ENCODE measurements around the gene RBM23. TPM values are rescaled to one million over a fixed set of nuclear protein-coding genes. Genes with fewer than 3 reads are reported as not detected.
A peak's percentile ranks its signal among the peaks of the same experiment; 100 is the strongest.

RBM23 gene
- total and polyA plus RNA-seq, 9 of the 15 experiments (the other 6 are each of a cell fraction or from before 2014, with no cell fraction given) = 46.0 to 102 (median 58.5) TPM

GRCh38 chr14:22886500-22887259, 32.3 kb downstream of the RBM23 start (continued):
- TF ChIP-seq ZNF407 (IDR thresholded peaks at IDR 0.05; ENCODE audit: low read depth) (no peak), BRD4 (IDR thresholded peaks at IDR 0.05) (no peak), ZNF282 (CRISPR knock-in tag; IDR thresholded peaks at IDR 0.05) (no peak), TOE1 (IDR thresholded peaks at IDR 0.05; ENCODE audit: borderline replicate concordance) (no peak), TOE1 (CRISPR knock-in tag; IDR thresholded peaks at IDR 0.05; ENCODE audit: borderline replicate concordance, low read depth) (0 out of 2 replicates have a peak, but pooled peaks have one; percentile 34), CC2D1A (IDR thresholded peaks at IDR 0.05) (no peak), CBX8 (IDR thresholded peaks at IDR 0.05; ENCODE audit: borderline replicate concordance, extremely low read depth, low read depth, low read length, poor library complexity, severe bottlenecking) (no peak), RFX7 (CRISPR knock-in tag; IDR thresholded peaks at IDR 0.05) (no peak), ZNF507 (tag; conservative IDR thresholded peaks at IDR 0.05) (no peak), NR2C2 (CRISPR knock-in tag; IDR thresholded peaks at IDR 0.05) (0 out of 2 replicates have a peak, but pooled peaks have one; percentile 65), NR2C2 (tag; IDR thresholded peaks at IDR 0.05) (peak; percentile 91), PURB (CRISPR knock-in tag; IDR thresholded peaks at IDR 0.05; ENCODE audit: low read depth) (no peak), ZSCAN32 (CRISPR knock-in tag; IDR thresholded peaks at IDR 0.05) (no peak), HSF4 (CRISPR knock-in tag; IDR thresholded peaks at IDR 0.05; ENCODE audit: borderline replicate concordance) (0 out of 2 replicates have a peak, but pooled peaks have one; percentile 38), ZNF239 (CRISPR knock-in tag; IDR thresholded peaks at IDR 0.05) (no peak), TCF3 (CRISPR knock-in tag; IDR thresholded peaks at IDR 0.05) (0 out of 2 replicates have a peak, but pooled peaks have one; percentile 18)

All from K562 (cell line).